22Rv1 (cell line): ENCODE measurements around the gene AUTS2.

Experiments used
- CTCF ChIP-seq: fragments of 450-650 bp; IDR thresholded peaks from 2 replicates; pipeline ENCODE4 v1.5.1; 2017; ENCODE audit warnings: mild to moderate bottlenecking
- ZFX ChIP-seq: fragments of 450-650 bp; IDR thresholded peaks from 2 replicates; pipeline ENCODE4 v1.6.1; 2017; ENCODE audit warnings: antibody characterized with exemption, borderline replicate concordance

GRCh38 chr7:70670288-70670687 is 1072.0 kb downstream of the AUTS2 start:
- TF ChIP-seq CTCF, result no peak
- TF ChIP-seq ZFX, result no peak
